ENCODE data around the gene ZNF782. TPM values are rescaled to one million over a fixed set of nuclear protein-coding genes. Genes with fewer than 3 reads are reported as not detected.
A peak's percentile ranks its signal among the peaks of the same experiment; 100 is the strongest.

The ZNF782 gene
- total and polyA plus RNA-seq, 2 of the 8 experiments (the other 6 are each of a cell fraction or from before 2014, with no cell fraction given): 1.4 to 7.4 TPM

DNA sequence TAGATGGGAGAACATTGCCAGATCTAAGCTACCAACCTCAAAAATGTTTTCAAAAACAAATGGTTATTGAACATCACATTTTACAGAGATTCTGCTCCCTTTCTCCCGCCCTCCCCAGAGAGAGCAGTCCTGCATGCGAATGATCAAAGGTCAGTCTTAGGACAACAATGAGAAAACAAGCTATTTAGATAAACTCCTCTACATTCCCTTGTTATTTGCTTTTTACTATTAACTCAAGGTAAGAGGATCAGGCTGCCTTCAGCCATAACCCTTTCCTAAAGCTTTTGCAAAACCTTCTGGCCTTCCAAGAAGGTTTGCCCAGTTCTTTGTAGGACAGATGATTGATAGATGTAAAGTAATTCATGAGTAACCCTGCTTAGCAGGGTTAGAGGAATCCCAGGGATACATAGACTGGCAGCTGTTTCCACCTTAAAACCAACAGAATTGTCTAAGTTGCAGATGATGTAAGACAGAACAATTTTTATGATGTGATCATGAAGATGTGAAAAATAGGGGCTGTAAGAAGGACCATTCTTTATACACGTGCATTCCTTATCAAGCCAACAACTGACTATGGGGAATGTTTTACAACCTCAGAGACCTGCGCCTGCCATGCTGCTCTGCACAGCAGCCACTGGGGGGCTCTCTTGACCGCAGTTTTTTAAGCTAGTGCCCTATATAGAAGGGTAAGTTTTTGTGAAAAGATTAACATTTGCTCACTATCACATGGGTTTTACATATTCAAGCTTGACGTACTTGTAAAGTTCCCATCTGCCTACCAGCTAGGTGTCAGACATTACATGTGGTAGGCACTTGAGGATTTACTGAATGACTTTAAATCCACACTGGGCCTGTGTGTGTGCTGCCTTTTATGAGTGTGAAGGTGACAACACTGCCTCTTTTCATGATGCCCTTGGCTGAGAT lies 2.3 kb upstream of the ZNF782 start:
- no peak overlapping the region for H4K8ac ChIP-seq (ENCODE audit: extremely low read depth, insufficient read depth, low read length)
- peaks cover 11% of the 10 kb centered on the region; the same call in 1 of the 2 replicates for H3K79me1 ChIP-seq (ENCODE audit: low read depth, low read length)
- peak overlapping the region; percentile 85 for H2BK15ac ChIP-seq (ENCODE audit: low read length)
- TF ChIP-seq CHD1 (IDR thresholded peaks at IDR 0.05; ENCODE audit: low read depth, low read length) (no peak), TEAD4 (IDR thresholded peaks at IDR 0.05; ENCODE audit: low read depth, low read length) (peak; percentile 56; the same call in 1 of the 2 replicates), RAD21 (IDR thresholded peaks at IDR 0.05 in 1 of 2, conservative IDR thresholded peaks at IDR 0.05 in 1 of 2; ENCODE audit: low read depth in 2 of 2, low read length in 2 of 2) (peak; percentile 96), RXRA (IDR thresholded peaks at IDR 0.05; ENCODE audit: insufficient read depth, low read depth, low read length) (no peak)
- TF ChIP-seq, protein P1, sequence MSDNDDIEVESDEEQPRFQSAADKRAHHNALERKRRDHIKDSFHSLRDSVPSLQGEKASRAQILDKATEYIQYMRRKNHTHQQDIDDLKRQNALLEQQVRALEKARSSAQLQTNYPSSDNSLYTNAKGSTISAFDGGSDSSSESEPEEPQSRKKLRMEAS (IDR thresholded peaks at IDR 0.05): 0 out of 2 replicates have a peak, but pooled peaks have one; percentile 14
- TF ChIP-seq, protein P2, sequence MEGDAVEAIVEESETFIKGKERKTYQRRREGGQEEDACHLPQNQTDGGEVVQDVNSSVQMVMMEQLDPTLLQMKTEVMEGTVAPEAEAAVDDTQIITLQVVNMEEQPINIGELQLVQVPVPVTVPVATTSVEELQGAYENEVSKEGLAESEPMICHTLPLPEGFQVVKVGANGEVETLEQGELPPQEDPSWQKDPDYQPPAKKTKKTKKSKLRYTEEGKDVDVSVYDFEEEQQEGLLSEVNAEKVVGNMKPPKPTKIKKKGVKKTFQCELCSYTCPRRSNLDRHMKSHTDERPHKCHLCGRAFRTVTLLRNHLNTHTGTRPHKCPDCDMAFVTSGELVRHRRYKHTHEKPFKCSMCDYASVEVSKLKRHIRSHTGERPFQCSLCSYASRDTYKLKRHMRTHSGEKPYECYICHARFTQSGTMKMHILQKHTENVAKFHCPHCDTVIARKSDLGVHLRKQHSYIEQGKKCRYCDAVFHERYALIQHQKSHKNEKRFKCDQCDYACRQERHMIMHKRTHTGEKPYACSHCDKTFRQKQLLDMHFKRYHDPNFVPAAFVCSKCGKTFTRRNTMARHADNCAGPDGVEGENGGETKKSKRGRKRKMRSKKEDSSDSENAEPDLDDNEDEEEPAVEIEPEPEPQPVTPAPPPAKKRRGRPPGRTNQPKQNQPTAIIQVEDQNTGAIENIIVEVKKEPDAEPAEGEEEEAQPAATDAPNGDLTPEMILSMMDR (IDR thresholded peaks at IDR 0.05; ENCODE audit: control extremely low read depth in 1 of 3, insufficient read depth in 1 of 3, low read depth in 1 of 3, low read length in 3 of 3): peak; percentile 81 to 86 (median 84)
- no peak overlapping the region for H3K56ac ChIP-seq (replicated peaks; ENCODE audit: insufficient read length, low read depth, low read length)
- DNase-seq (ENCODE audit: low read depth in 1 of 2, low spot score in 2 of 2) (peak in 1 of 2 experiments; percentile 74), FAIRE-seq (peak; percentile 32)
- peaks cover 5% of the 10 kb centered on the region for H3K23me2 ChIP-seq (ENCODE audit: low read depth, low read length)
- no peak overlapping the region for H3K4me3 ChIP-seq (ENCODE audit: extremely low read depth in 1 of 4, insufficient read depth in 2 of 4, low read depth in 3 of 4, low read length in 4 of 4)
- H3K14ac ChIP-seq (ENCODE audit: insufficient read length): no peak overlapping the region
- CTCF ChIA-PET (ENCODE audit: partially characterized antibody): interaction anchor here (0.6 to 8.5 kb wide), 51 partner anchors 8 to 759 kb away, joined by 3 to 93 read pairs (median 4); no protein-coding TSS in a partner anchor
- H3K79me2 ChIP-seq (ENCODE audit: control insufficient read depth in 1 of 2, insufficient read depth in 2 of 2, low read length in 2 of 2): peaks cover 4 to 19% of the 10 kb centered on the region in 2 experiments; a peak in 3 of 4 replicates
- H2BK5ac ChIP-seq (ENCODE audit: low read depth, low read length): peak overlapping the region; percentile 73; the same call in 1 of the 2 replicates
- H3K4ac ChIP-seq (replicated peaks; ENCODE audit: insufficient read length, low read depth, low read length): peak overlapping the region; percentile 74
- H2AFZ ChIP-seq (ENCODE audit: low read length): no peak overlapping the region
- POLR2A ChIA-PET (ENCODE audit: partially characterized antibody): interaction anchor here (0.9 to 1.6 kb wide), 6 partner anchors 19 to 545 kb away, joined by 3 to 5 read pairs (median 4); no protein-coding TSS in a partner anchor
- no peak overlapping the region for H3K23ac ChIP-seq (ENCODE audit: insufficient read length)
- WGBS, 2 experiments (ENCODE audit: extremely low coverage in 1 of 2, insufficient coverage in 1 of 2, insufficient read length in 1 of 2, insufficient replicate concordance in 2 of 2, low coverage in 1 of 2, low lambda C conversion rate in 2 of 2, missing lambda C conversion rate in 1 of 2): 30% methylated on average over 6 of the region's 6 CpGs; no CpG with 5 or more reads in 1 of the 2 experiments
- peaks cover 0 to 16% (median 9%) of the 10 kb centered on the region in 4 experiments; a peak in 5 of 7 replicates for H3K4me1 ChIP-seq (replicated peaks in 1 of 4; ENCODE audit: control insufficient read depth in 3 of 4, insufficient read depth in 4 of 4, low read length in 3 of 4)
- H3K9me3 ChIP-seq (ENCODE audit: insufficient read depth in 2 of 2, low read depth in 1 of 2, low read length in 1 of 2): no peaks in the 10 kb centered on the region
- H2BK120ac ChIP-seq (replicated peaks; ENCODE audit: low read depth, low read length): no peak overlapping the region
- H3K27me3 ChIP-seq (replicated peaks in 1 of 4; ENCODE audit: control insufficient read depth in 3 of 4, extremely low read depth in 1 of 4, insufficient read depth in 3 of 4, low read length in 3 of 4): no peaks in the 10 kb centered on the region; a peak in 1 of 7 replicates
- H4K20me1 ChIP-seq (replicated peaks in 1 of 2; ENCODE audit: control insufficient read depth in 1 of 2, insufficient read depth in 2 of 2, low read length in 2 of 2): peaks cover 0 to 3% of the 10 kb centered on the region in 2 experiments
- no peak overlapping the region for H3K18ac ChIP-seq (ENCODE audit: extremely low read depth, low read length)
- peak overlapping the region; percentile 78; the same call in 1 of the 2 replicates for H2BK20ac ChIP-seq (ENCODE audit: low read length)
- no peak overlapping the region for H3K9ac ChIP-seq (replicated peaks in 1 of 4; ENCODE audit: extremely low read depth in 1 of 4, low read depth in 3 of 4, low read length in 3 of 4)
- peaks cover 0 to under 1% (median 0%) of the 10 kb centered on the region in 4 experiments; a peak in 1 of 8 replicates for H3K36me3 ChIP-seq (ENCODE audit: control insufficient read depth in 2 of 4, insufficient read depth in 4 of 4, low read length in 3 of 4)
- 0 out of 2 replicates have a peak overlapping the region, but pooled peaks have one; percentile 11 for H2AK5ac ChIP-seq (ENCODE audit: low read depth, low read length)
- peak overlapping the region; percentile 83 for H4K91ac ChIP-seq (replicated peaks; ENCODE audit: insufficient read length, low read length)
- H2BK12ac ChIP-seq (ENCODE audit: low read depth, low read length): peak overlapping the region; percentile 90
- H3K4me2 ChIP-seq (ENCODE audit: insufficient read depth in 1 of 2, low read depth in 2 of 2, low read length in 2 of 2): no peak overlapping the region
- H3K27ac ChIP-seq (ENCODE audit: low read depth, low read length): no peak overlapping the region
- no peak overlapping the region for H4K5ac ChIP-seq (ENCODE audit: insufficient read length, low read depth, low read length)
